H54 (cell line): ENCODE data around the gene MZT2A.
"Not testable (repeated sequence)": the region's sequence is repeated elsewhere in the genome, so short reads cannot be mapped to it uniquely, and the experiment has no call there.

Source experiments
- DNase-seq: peaks from one replicate; pipeline ENCODE4 v3.0.0; 2011; ENCODE audit warnings: low spot score, mixed read lengths; ENCODE audit not compliant: insufficient read length
- FAIRE-seq: peaks from 3 replicates; lab custom pipeline; 2011; peaks lifted over from hg19 to GRCh38; lab: Jason Lieb, UNC
- POLR2A ChIP-seq: IDR thresholded peaks from 2 replicates; pipeline ENCODE4 v1.6.1; 2011; ENCODE audit warnings: low read depth, mild to moderate bottlenecking, low read length

The MZT2A gene

DNA sequence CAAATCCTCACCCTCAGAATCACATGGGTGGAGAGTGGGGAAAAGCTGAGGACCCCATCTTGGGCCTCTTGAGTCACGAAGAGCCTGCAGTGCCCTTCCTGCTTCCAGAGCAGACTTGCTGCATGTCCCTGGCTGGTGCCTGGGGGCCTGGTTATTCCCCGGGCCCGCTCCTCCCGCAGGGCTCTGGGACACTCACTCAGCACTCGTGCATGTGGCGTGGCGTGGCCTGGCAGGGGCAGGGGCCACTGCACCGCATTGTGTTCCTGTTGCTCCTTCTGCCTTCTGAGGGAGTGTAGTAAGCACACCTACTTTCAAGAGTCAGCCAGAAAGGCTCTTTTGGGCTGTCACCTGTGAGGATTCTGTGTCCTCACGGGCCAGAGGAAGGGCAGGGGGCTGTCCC is 17.4 kb upstream of the MZT2A start:
- FAIRE-seq (no peak), DNase-seq (no peak)
- TF ChIP-seq POLR2A = no peak

DNA sequence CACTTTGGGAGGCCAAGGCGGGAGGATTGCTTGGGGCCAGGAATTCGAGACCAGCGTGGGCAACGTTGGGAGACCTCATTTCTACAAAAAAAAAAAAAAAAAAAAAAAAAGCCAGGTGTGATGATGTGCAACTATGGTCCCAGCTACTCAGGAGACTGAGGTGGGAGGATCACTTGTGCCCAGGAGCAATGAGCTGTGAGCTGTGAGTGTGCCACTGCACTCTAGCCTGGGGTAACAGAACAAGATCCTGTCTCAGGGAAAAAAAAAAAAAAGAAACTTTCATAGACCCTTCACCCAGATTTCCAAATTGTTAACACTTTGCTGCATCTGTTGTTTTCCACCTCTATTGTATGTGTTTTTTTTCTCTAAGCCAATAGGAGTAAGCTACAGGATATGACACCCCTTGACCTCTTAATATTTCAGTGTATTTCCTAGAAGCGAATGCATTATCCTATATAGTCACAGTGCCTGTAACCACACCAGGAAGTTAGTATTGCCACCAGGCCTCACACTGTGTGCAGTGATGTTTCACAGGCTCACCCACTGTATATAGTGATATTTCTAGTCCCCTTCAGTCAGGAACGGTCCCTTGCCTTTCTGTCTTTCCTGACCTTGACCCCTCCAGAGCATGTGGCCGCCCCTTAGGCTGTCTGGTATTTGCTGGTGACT is 12.0 kb upstream of the MZT2A start:
- not testable (repeated sequence) for FAIRE-seq, DNase-seq

DNA sequence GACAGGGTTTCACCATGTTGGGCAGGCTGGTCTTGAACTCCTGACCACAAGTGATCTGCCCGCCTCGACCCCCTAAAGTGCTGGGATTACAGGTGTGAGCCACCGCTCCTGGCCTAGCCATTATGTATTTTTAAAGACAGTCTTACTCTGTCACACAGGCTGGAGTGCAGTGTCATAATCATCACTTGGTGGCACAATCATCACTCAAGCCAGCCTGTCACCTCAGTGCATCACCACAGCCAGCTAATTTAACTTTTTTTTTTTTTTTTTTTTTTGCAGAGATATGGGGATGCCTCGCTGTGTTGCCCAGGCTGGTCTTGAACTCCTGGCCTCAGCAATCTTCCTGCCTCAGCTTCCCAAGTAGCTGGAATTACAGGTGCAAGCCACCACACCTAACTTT is 11.4 kb upstream of the MZT2A start:
- FAIRE-seq, DNase-seq: not testable (repeated sequence)

DNA sequence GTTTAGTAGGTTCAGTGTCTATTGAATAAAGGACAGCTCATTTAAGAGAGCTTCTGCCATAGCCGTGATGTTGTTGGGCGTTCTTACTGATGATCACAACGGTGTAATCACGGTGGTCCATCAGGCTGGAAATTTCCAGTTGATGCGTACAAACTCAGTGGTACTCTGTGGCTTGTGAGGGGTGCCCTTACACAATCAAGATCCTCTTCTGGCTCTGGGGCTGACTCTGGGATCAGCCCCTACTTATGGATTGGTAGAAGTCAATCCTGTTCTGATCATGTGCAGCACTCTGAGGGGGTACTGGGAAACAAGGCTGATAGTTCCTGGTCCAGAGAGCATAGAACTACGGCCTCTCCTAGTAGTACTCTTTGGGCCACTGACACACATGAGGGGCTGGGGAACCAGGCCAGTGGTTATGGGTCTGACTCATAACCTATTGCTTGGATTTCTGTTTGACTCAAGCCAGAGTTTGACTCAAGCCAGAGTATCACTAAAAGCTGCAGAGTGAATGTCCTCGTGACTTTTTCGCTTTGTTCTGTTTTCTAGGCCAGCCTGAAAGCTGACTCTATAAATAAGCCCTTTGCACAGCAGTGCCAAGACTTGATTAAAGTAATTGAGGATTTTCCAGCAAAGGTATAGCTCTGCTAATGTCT is 6.2 kb upstream of the MZT2A start:
- not testable (repeated sequence) for DNase-seq, FAIRE-seq

DNA sequence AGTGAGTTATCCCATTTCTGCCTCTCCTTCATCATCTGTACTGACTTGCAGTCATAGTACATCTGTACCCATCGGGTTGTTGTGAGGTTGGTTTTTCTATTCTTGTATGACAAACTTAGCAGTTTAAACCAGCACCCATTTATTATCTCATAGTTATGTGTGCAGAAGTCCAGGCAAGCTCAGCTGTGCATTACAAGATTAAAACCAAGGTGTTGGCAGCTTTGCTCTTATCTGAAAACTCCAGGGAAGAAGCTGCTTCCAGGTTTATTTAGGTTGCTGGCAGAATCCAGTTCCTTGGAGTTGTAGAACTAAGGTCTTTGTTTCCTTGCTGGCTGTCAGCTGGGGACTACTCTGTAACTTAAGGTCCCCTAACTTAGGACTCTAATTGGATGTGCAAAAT is 3.3 kb upstream of the MZT2A start:
- not testable (repeated sequence) for FAIRE-seq, DNase-seq

DNA sequence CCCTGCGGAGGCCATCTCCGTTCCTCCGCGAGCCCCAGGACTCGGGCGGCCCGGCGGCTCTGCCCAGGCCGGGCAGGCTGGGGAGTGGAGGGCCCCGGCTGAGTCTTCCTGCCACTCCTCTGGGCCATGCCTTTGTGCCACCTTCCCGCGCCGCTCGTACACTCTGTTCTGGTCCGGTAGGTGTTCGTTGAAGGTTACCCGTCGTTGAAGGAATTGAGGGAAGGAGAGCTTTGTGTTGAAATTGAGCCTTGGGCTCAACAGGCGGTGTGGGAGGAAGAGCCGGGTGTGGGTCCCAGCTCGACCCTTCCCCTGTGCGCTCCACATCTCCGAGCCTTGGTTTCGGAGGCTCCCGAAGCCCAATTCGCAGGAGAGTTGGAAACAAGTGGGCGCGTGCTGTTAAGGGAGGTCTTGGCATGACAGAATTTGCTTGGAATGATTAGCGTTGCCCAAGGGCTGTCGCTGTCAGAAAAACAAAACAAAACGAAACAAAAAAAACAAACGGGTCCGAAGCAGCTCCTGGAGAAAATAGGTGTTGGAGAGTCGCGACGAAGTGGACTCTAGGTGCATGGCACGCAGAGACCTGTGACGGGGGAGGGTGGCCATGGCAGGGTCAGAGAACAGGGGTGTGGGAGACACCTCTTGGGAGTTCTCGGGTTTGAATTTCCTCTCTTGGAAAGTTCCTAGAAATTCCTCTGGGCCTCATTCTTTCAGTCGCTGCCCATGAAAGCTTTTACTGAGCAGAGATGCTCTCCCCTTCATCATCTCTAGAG is 1.2 kb upstream of the MZT2A start:
- no peak for TF ChIP-seq POLR2A
- FAIRE-seq (no peak), DNase-seq (no peak)

DNA sequence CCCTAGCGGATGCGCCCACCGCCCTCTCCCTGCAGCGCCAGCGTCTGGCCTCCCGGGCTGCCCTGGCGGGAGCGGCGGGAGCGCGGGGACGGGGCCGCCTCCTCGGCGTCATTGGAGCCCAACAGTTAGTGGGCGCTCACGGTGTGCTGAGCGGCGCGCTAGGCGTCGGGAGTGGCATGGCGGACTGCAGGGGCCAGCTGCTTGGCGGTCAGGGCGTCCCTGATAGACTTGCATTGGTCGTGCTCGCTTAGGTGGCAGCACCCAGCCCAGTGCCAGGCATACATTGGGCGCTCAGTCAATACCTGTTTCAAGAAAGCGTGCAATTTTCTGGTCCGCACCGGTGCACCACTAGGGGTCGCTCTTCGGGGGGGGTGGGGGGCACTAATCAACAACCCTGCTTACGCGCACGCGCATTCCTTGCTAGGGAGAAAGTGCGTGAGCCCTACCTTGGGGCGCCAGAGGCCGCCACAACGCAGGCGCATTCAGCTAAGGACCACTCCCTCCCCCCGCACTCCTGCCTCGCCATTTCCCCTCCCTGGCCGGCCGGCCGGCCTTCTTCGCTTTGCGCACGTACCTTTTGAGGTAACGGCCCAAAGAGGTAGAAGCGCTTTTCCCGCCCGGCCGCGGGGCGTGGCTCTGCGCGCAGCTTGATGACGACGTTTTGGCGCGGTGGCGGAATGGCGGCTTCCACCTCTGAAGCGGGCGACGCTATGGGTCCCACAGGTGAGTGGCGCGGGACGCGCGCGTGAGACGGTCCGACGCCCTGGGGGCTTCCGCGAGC is 411 bp upstream of the MZT2A start:
- DNase-seq = peak; percentile 90
- no peak for FAIRE-seq

DNA sequence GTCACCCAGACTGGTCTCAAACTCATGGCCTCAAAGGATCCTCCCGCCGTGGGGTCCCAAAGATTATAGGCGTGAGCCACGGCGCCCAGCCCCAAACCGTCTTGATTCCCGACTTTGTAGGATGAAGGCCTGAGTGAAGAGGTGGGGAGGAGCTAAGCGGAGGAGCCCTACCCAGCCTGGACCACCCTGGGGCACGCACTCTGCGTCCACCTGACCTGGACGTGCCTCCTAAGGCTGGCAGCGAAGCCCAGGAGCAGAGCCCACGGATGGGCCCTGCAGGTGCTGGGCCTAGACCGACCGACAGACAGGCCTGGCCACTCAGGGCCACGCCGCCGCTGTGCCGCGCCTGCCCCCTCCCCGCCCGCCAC is 744 bp downstream of the MZT2A start:
- DNase-seq, FAIRE-seq: not testable (repeated sequence)

More for the DNA sequence above, 411 bp upstream of the MZT2A start:
- TF ChIP-seq POLR2A = peak; percentile 38; the same call in 1 of the 2 replicates

DNA sequence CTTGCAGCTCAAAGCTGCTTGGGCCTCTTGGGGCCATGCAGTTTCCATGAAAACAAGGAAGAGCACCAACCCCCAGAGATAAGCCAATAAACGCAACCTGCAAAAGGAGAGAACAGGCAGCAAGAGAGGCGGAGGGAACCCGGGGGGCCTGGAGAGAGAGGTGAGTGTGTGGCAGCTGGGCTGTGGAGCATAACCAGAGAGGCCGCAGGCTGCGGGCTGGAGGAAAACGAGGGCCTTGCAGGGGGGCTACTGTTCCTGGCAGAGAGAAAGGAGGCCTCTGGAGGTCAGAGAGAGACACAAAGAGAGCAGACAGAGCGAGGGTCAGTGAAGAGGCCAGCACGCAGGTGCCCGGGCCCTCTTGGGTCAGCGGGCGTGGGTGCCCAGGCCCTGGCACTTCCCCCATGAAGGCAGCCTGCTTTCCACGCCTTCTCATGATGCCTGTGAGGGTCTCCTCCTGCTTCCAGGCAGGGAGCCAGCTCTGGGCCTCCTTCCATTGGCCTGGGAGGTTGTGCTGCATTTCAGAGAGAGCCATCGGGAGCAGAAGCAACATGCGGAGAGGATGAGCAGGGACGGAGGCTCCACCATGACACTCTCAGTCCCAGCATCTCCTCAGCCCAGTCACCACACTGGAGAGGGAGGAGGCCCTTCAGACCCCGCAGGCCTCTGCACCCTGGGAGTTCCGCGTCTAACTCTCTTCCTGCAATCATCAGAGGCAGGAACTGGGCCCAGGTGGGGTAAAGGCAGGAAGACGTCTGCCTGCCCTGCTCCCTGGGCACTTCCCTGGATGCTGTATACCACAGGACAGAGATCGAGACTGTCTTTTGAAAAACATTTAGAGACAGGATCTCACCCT is 1.4 kb downstream of the MZT2A start:
- FAIRE-seq = not testable (repeated sequence)

DNA sequence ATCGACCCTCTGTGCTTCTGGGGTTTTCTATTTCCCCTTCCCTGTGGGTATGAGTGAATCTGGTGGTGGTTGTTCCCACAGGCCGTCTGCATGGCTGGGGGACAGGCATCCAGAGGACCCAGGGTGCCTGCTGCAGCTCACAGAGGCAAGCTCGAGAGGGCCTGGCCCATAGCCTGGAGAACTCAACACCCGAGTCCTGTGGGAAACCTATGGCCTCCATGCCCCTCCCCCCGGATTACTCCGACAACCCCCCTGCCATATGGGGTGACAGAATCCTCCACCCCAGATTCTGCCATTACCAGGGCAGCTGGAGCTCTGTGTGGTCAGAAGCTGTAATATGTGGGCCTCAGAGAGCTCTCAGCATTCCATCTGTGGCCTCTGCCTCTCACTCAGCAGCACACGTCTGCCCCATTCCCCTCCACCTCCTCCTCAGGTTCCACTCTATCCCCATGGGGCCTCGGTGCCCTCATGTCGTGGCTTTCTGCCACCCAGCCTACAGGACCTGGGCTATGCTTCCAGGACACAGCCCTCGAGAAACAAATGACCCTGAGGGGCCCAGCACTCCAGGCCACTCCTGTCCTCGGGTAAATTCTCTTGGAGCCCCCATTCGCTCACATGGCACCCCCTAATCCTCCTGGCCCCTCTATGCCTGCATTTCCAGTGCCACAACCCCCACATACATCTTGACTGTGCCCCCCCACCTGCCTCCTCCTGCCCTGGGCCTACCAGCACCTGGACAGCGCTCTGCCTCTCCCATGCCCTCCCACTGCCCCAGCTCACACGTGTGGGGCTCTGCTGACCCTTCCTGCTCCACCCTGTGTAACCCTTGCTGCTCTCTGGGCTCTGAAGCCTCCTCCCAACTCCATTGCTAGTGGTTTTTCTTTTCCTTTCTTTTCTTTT is 3.6 kb downstream of the MZT2A start:
- TF ChIP-seq POLR2A = no peak
- FAIRE-seq (no peak), DNase-seq (no peak)

More for the DNA sequence above, 1.4 kb downstream of the MZT2A start:
- not testable (repeated sequence) for DNase-seq

DNA sequence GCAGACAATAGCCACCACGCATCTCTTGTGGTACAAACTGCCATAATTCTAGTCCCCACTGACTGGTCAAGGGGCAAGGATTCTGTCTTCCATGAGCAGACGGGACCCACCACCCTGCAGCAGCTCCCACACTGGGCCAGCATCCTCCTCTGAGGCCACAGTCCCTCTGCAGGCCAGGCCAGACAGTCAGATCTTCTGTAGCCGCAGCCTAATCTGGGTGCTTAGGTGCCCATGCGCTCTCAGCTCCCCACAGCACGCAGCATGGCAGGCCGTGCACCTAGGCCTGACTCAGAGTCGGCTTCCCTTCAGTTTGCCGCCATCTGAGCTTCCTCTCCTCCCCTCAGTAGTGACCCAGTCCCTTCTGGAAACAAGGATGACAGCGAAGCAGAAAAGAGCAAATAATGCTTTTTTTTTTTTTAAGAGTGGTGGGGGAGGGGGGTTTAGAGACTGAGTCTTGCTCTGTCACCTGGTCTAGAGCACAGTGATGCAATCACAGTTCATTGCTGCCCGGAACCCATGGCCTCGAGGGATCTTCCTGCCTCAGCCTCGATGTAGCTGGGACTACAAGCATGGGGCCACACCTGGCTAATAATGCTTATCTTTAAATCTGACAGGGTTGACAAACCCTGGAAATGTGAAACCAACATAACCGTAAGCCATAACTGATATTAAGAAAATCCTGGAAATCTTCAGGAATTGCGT is 5.8 kb downstream of the MZT2A start:
- not testable (repeated sequence) for FAIRE-seq, DNase-seq

DNA sequence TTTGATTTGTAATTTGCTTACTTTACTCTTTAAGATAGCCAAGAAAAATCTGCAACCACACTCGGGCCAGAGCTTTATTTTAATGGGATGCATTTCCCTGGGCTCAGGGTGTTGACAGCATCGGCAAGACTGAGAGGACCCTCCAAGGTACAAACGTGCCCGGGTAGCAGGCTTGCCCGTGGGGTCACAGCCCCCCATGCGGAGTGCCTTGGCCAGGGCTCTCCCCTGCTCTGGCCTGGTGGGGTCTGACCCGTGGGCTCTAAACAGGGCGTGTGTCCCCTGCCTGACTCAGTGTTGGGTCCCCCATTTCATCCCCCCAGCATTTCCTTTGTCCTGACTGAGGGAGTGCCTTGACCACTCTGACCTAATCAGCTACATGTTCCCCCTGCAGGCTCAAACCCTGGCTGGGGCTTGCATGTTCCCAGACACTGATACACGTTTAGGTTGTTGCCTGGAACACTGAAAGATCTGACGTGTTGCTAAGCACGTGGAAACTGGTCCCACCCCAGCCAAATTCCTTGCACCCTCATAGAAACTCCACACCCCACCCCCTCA is 7.2 kb downstream of the MZT2A start:
- not testable (repeated sequence) for FAIRE-seq, DNase-seq

DNA sequence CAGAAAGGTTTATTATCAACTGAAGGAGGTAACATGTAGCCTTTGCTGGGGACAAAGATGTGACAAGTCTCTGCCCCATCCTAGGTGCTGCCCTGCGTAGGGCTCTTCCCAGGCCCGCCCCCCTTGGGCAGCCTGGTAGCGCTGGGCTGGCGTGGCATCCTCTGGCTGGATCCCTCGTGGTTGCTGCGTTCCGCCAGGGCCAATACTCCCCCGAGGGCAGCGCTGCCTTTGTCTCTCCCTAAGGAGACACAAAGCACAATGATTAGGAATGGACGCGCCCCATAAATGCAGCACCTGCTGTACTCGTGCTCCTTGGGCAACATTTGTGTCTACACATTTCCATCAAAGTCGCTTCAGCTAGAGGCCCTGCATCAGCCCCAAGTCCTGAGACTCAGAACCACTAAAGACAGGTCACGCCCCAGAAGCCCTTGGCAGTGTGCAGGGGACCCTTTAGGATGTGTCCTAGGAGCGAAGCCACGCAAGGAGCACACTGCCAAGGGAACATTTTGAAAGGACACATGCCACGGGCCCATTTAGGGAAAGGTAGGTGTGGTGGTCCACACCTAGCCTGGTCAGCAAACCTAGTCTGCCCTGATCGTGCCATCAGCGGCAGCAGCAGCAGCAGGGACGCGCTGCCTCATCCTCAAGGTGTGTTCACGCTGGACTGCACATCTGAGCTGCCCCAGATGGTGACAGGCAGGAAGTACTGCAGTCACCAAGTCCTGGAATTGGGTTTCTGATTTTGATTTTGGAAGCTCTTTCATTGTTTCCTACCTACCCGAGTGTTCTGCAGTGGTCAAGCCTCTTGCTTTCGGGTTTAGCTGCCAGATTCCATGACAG is 8.0 kb downstream of the MZT2A start:
- not testable (repeated sequence) for DNase-seq, FAIRE-seq

DNA sequence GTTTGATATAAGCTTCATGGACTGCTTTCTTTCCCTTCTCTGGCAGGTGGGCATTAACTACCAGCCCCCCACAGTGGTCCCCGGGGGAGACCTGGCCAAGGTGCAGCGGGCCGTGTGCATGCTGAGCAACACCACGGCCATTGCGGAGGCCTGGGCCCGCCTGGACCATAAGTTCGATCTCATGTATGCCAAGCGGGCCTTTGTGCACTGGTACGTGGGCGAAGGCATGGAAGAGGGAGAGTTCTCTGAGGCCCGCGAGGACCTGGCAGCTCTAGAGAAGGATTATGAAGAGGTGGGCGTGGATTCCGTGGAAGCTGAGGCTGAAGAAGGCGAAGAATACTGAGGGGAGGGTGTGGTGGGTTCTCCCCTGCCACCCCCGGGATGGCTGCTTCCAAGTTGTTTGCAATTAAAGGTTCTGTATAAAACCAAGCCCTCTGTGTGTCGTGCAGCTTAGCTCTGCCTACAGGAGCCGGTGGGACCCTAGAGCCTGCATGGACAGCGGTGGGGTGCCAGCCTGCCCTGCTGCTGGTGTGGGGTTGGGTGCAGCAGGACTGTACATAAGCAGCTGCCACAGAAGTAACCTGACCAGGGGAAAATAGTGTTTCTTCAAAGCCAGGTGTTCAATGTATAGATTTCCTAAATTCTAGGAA is 9.6 kb downstream of the MZT2A start:
- FAIRE-seq, DNase-seq: not testable (repeated sequence)

DNA sequence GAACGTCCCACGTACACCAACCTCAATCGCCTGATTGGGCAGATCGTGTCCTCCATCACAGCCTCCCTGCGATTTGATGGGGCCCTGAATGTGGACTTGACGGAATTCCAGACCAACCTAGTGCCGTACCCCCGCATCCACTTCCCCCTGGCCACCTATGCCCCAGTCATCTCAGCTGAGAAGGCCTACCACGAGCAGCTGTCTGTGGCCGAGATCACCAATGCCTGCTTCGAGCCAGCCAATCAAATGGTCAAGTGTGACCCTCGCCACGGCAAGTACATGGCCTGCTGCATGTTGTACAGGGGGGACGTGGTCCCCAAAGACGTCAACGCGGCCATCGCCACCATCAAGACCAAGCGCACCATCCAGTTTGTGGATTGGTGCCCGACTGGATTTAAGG is 11.8 kb downstream of the MZT2A start:
- DNase-seq, FAIRE-seq: not testable (repeated sequence)
